Measurements from ENCODE around the gene MOGAT3.

The MOGAT3 gene

GRCh38 chr7:101195884-101196283, 5.0 kb downstream of the MOGAT3 start:
- Mint-ChIP-seq H3K4me1 (no peaks in the 10 kb centered on the region), H3K27ac (no peak overlapping the region), H3K27me3 (ENCODE audit: low read depth) (peaks cover 24% of the 10 kb centered on the region), H3K36me3 (ENCODE audit: low read depth) (no peaks in the 10 kb centered on the region), H3K4me3 (no peak overlapping the region), H3K9me3 (no peaks in the 10 kb centered on the region)
- TF ChIP-seq, protein P1, sequence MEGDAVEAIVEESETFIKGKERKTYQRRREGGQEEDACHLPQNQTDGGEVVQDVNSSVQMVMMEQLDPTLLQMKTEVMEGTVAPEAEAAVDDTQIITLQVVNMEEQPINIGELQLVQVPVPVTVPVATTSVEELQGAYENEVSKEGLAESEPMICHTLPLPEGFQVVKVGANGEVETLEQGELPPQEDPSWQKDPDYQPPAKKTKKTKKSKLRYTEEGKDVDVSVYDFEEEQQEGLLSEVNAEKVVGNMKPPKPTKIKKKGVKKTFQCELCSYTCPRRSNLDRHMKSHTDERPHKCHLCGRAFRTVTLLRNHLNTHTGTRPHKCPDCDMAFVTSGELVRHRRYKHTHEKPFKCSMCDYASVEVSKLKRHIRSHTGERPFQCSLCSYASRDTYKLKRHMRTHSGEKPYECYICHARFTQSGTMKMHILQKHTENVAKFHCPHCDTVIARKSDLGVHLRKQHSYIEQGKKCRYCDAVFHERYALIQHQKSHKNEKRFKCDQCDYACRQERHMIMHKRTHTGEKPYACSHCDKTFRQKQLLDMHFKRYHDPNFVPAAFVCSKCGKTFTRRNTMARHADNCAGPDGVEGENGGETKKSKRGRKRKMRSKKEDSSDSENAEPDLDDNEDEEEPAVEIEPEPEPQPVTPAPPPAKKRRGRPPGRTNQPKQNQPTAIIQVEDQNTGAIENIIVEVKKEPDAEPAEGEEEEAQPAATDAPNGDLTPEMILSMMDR (IDR thresholded peaks at IDR 0.05; ENCODE audit: unreplicated experiment in 3 of 3) = no peak

- peaks cover 57% of the 10 kb centered on the region for H3K27me3 Mint-ChIP-seq (ENCODE audit: low read depth)
- no peaks in the 10 kb centered on the region for H3K36me3 Mint-ChIP-seq (ENCODE audit: low read depth)
- TF ChIP-seq, protein P1 (IDR thresholded peaks at IDR 0.05; ENCODE audit: unreplicated experiment in 3 of 3) = no peak
Observed at GRCh38 chr7:101189109-101189508, 11.7 kb downstream of the MOGAT3 start.

GRCh38 chr7:101186844-101187428, 13.9 kb downstream of the MOGAT3 start:
- Mint-ChIP-seq H3K36me3 (ENCODE audit: low read depth) (no peaks in the 10 kb centered on the region), H3K4me1 (peaks cover 7% of the 10 kb centered on the region), H3K27ac (no peak overlapping the region), H3K27me3 (ENCODE audit: low read depth) (peaks cover 67% of the 10 kb centered on the region), H3K9me3 (no peaks in the 10 kb centered on the region), H3K4me3 (no peak overlapping the region)
- TF ChIP-seq, protein P1 (IDR thresholded peaks at IDR 0.05; ENCODE audit: unreplicated experiment in 3 of 3) = no peak

More at GRCh38 chr7:101189109-101189508, 11.7 kb downstream of the MOGAT3 start:
- Mint-ChIP-seq H3K4me3 (no peak overlapping the region), H3K27ac (no peak overlapping the region), H3K9me3 (no peaks in the 10 kb centered on the region), H3K4me1 (no peaks in the 10 kb centered on the region)

DNA sequence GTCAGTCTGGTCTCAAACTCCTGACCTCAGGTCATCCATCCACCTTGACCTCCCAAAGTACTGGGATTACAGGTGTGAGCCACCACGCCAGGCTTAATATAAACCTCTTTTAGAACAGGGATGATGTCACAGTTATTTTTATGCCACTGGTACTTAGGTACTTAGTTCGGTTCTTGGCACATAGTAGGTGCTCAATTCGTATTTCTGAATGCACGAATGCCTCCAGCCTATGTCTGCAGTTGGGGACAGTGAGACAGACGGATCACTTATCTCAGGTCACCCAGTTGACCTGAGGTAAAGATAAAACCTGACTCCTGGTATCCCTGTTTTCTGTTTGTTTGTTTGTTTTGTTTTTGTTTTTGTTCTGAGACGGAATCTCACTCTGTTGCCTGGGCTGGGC, 14.6 kb downstream of the MOGAT3 start:
- Mint-ChIP-seq H3K9me3 (no peaks in the 10 kb centered on the region), H3K27ac (no peak overlapping the region), H3K4me1 (peaks cover 7% of the 10 kb centered on the region), H3K36me3 (ENCODE audit: low read depth) (no peaks in the 10 kb centered on the region), H3K27me3 (ENCODE audit: low read depth) (peaks cover 70% of the 10 kb centered on the region), H3K4me3 (no peak overlapping the region)
- TF ChIP-seq, protein P1 (IDR thresholded peaks at IDR 0.05; ENCODE audit: unreplicated experiment in 3 of 3) = no peak

- no peak overlapping the region for H3K27ac Mint-ChIP-seq
- H3K9me3 Mint-ChIP-seq = no peaks in the 10 kb centered on the region
- H3K27me3 Mint-ChIP-seq (ENCODE audit: low read depth) = peaks cover 71% of the 10 kb centered on the region
- no peak overlapping the region for H3K4me3 Mint-ChIP-seq
- TF ChIP-seq, protein P1 (IDR thresholded peaks at IDR 0.05; ENCODE audit: unreplicated experiment in 3 of 3) = no peak
- H3K4me1 Mint-ChIP-seq = peaks cover 7% of the 10 kb centered on the region
- H3K36me3 Mint-ChIP-seq (ENCODE audit: low read depth) = no peaks in the 10 kb centered on the region
Observed at GRCh38 chr7:101185258-101185839, 15.5 kb downstream of the MOGAT3 start.
